Measurements from ENCODE around the gene ADAMTS17.

The ADAMTS17 gene

GRCh38 chr15:100007609-100008008 lies 334.2 kb downstream of the ADAMTS17 start:
- DNase-seq: no peak

GRCh38 chr15:100005715-100006114 lies 336.1 kb downstream of the ADAMTS17 start:
- DNase-seq: no peak

- no peak for DNase-seq
Observed at GRCh38 chr15:100005013-100005412, 336.8 kb downstream of the ADAMTS17 start.

GRCh38 chr15:100002787-100003536 lies 338.8 kb downstream of the ADAMTS17 start:
- no peak for DNase-seq

- DNase-seq: no peak
Observed at GRCh38 chr15:100002086-100002620, 339.6 kb downstream of the ADAMTS17 start.

GRCh38 chr15:100001405-100001804 lies 340.4 kb downstream of the ADAMTS17 start:
- no peak for DNase-seq

- no peak for DNase-seq
Observed at GRCh38 chr15:99999282-100000070, 342.3 kb downstream of the ADAMTS17 start.

GRCh38 chr15:99998661-99999101 lies 343.1 kb downstream of the ADAMTS17 start:
- no peak for DNase-seq

- DNase-seq: no peak
Observed at GRCh38 chr15:99997112-99997651, 344.6 kb downstream of the ADAMTS17 start.

GRCh38 chr15:99996660-99997059 lies 345.1 kb downstream of the ADAMTS17 start:
- DNase-seq: no peak

GRCh38 chr15:99995543-99995942 lies 346.2 kb downstream of the ADAMTS17 start:
- no peak for DNase-seq

GRCh38 chr15:99994849-99995248 lies 346.9 kb downstream of the ADAMTS17 start:
- no peak for DNase-seq

GRCh38 chr15:99993681-99994131 lies 348.1 kb downstream of the ADAMTS17 start:
- DNase-seq: no peak

- DNase-seq: no peak
Observed at GRCh38 chr15:99993262-99993661, 348.5 kb downstream of the ADAMTS17 start.

- no peak for DNase-seq
Observed at GRCh38 chr15:99992611-99993231, 349.1 kb downstream of the ADAMTS17 start.

GRCh38 chr15:99989095-99989494 lies 352.7 kb downstream of the ADAMTS17 start:
- no peak for DNase-seq

GRCh38 chr15:99987701-99988100 lies 354.1 kb downstream of the ADAMTS17 start:
- DNase-seq: no peak

GRCh38 chr15:99987119-99987506 lies 354.7 kb downstream of the ADAMTS17 start:
- no peak for DNase-seq

GRCh38 chr15:99986297-99987118 lies 355.3 kb downstream of the ADAMTS17 start:
- DNase-seq: peak; percentile 6

GRCh38 chr15:99985878-99986277 lies 355.9 kb downstream of the ADAMTS17 start:
- DNase-seq: no peak

- no peak for DNase-seq
Observed at GRCh38 chr15:99984491-99985243, 357.1 kb downstream of the ADAMTS17 start.

All from hematopoietic multipotent progenitor cell treated with erythropoietin and hydrocortisone succinate and interleukin-3 and kit ligand, for 6 days (in vitro differentiated cells).